SIG-M5 treated with dmso at 0.1 percent for 504 hours (cell line): Measurements from ENCODE around the gene BCAS1.
"Not testable (repeated sequence)": the region's sequence is repeated elsewhere in the genome, so short reads cannot be mapped to it uniquely, and the experiment has no call there.

Source experiments
- DNase-seq: peaks from one replicate; lab custom pipeline; 2025; ENCODE audit not compliant: unreplicated experiment; lab: John Stamatoyannopoulos, UW

The BCAS1 gene

GRCh38 chr20:54021446-54022235, 48.8 kb downstream of the BCAS1 start:
- no peak for DNase-seq

GRCh38 chr20:54020868-54021267, 49.5 kb downstream of the BCAS1 start:
- DNase-seq, result no peak

GRCh38 chr20:54020348-54020747, 50.0 kb downstream of the BCAS1 start:
- no peak for DNase-seq

DNA sequence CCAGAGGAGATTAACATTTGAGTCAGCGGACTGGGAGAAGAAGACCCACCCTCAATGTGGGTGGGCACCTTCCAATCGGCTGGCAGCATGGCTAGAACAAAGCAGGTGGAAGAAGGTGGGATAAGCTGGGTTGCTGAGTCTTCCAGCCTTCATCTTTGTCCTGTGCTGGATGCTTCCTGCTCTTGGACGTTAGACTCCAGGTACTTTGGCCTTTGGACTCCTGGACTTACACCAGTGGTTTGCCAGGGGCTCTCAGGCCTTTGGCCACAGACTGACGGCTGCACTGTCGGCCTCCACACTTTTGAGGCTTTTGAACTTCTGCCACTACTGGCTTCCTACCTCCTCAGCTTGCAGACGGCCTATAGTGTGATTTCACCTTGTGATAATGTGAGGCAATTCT, 50.8 kb downstream of the BCAS1 start:
- DNase-seq, result no peak

DNA sequence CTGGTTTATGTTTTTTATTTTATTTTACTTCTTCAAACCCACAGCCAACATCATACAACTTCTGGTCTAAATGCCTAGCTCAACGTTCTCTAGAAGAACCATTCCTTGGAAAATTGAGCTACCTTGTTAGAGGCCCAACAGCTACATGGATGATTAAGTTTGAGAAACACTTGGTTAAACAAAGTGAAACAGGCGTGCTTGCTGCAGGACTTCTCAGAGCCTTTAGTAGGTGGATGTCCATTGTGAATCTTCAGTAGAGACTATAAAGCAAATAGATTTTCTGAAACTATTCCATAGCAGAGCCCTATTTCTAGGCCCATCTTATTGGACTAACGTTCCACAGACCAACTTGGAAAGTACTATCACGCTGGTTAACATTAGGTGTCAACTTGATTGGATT, 51.3 kb downstream of the BCAS1 start:
- no peak for DNase-seq

DNA sequence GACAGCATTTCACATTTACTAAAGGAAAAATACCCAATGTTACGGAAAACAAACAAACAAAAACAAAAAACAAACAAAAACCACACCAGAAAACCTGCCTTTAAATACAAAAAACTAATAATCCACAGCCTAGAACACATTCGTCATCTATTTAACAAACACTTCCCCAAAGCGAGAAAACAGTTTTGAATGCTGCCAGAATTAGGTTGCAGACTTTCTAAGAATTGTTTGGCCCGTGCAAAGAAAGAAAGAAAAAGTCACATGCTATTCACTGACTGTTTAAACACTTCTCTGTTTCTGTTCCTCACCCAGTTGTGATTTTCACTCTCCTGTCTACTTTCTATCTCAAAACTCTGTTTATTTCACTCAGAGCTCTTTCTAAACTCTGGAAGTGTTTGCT, 52.5 kb downstream of the BCAS1 start:
- DNase-seq, result peak; percentile 64

DNA sequence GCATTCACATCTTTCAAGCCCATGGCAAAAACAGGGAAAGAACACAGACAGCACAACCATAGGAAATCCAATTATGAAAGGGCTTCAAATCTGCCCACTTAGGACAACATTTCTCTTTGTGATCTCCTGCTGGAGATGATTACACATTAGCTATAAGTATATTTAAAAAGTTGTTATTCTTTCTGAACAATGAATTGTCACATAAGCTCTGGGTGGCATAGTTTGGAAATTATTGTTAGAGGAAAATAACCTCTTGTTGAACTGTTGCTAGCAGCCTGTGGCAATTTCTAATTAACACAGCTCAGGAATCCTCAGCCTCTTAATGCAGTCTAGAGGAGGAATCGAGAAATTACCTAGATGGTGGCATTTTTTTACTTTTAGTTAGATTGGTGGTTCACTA, 54.9 kb downstream of the BCAS1 start:
- no peak for DNase-seq

GRCh38 chr20:54014293-54014926, 56.0 kb downstream of the BCAS1 start:
- no peak for DNase-seq

GRCh38 chr20:54013471-54013870, 56.9 kb downstream of the BCAS1 start:
- no peak for DNase-seq

DNA sequence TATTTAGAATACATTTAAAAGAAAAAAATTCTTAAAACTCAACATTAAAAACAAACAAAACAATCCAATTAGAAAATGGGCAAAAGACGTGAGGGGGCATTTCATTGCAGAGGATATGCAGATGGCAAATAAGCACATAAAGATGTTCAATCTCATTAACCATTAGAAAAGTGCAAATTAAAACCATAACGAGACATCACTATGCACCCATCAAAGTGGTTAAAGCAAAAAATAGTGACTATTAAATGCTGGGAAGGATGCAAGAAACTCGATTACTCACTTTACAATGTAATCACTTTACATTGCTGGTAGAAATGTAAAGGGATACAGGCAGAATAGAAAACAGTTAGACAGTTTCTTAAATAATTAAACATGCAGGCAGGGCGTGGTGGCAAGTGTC, 59.0 kb downstream of the BCAS1 start:
- no peak for DNase-seq

- DNase-seq, result not testable (repeated sequence)
These were observed 64.2 kb downstream of the BCAS1 start for GRCh38 chr20:54006216-54006615.

- no peak for DNase-seq
These were observed 64.9 kb downstream of the BCAS1 start for GRCh38 chr20:54005524-54005923.

- DNase-seq, result no peak
These were observed 65.9 kb downstream of the BCAS1 start for GRCh38 chr20:54004445-54004844.

- DNase-seq, result no peak
These were observed 67.7 kb downstream of the BCAS1 start for GRCh38 chr20:54002741-54003140.

GRCh38 chr20:54002056-54002575, 68.3 kb downstream of the BCAS1 start:
- no peak for DNase-seq

DNA sequence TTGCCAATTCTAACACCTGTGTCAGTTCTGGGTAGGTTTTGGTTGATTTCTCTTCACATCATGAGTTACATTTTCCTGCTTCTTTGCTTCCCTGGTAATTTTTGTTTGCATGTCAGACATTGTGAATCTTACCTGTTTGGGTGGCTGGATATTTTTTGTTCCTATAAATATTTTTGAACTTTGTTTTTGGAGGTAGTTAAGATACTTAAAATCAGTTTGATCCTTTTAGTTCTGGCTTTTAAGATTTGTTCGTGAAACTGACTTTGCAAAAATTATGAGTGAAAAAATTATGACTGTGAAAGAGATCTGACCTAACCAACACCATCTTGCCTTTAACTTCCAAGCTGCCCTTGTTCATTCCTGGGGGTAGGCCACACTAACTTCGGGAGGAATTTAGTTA, 69.5 kb downstream of the BCAS1 start:
- no peak for DNase-seq

- DNase-seq, result no peak
These were observed 70.1 kb downstream of the BCAS1 start for GRCh38 chr20:54000262-54000661.

GRCh38 chr20:53999077-53999476, 71.3 kb downstream of the BCAS1 start:
- no peak for DNase-seq

DNA sequence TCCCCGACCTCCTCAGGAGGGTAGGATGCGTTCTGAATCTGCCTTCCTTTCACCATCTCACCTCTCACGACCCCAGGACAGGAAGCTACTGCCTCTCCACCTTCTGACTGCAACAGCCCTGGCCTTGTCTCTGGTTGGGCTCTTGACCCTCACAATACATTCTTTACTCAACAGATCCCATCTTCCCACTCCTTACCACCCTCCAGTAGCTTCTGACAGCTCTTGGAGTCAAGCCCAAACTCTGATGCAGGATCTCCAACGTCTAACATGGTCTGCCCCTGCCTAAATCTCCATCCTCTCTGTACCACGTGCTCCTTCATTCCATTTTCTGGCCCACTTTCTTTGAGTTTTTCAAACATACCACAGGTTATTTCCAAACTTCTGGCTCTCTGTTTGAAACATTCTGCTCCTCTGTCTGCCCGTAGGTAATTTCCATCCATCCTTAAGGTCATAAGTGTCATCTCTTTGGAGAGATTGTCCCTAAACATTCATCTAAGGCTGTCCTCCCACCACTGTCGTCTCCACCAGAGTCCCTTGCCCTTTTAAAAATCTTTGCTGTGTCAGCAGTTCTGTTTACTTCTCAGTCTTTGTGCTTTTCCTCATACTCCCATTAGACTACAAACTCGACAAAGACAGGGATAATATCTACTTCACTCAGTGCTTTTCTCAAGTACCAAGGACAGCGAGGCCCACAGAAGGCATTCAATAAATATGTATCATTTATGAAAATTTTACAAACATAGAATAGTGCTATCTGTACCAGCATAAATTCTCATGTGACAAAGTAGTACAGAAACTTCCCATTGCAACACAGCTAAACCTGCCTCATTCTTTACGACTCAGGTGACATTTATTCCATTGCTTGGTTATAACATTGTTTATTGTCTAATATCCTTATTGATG, 73.6 kb downstream of the BCAS1 start:
- no peak for DNase-seq

DNA sequence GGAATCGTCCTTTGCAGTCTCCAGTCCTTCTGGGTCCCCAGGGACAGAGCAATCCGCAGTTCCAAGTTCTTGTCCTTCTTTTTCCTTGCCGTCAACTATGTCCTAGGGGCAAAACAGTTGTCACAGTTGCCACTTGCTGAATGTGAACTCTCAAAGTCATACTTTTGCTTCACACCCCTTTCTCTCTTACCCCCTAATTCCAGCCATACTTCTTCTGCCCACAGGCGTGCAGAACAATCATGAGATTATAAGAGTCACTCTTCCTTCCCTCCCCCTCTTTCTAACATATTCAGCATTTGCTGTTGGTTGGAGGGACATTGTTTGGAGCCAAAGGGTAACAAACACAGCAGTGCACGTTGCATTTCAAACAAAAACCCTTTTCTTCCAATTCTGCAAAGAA, 74.4 kb downstream of the BCAS1 start:
- DNase-seq, result no peak

DNA sequence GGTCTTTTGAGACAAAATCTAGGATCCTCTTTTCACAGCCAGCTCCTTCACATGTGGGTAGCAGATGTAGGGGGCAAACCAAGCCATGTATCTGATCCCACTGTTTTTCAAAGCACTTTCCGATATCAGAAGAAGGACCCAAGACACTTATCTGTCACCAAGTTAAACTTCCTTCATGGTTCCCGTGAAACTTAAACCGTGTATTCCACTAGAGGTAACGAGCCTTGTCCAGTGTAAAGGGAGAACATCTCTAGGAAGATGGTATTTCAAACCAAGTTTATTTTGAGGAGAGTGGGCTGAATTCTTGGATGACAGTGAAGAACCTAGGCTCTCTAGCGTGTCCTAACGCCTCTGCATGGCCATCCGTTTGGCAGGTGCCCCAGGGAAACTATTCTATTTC, 76.3 kb downstream of the BCAS1 start:
- no peak for DNase-seq

GRCh38 chr20:53993310-53993709, 77.1 kb downstream of the BCAS1 start:
- no peak for DNase-seq
